ENCODE results near the gene KRTAP27-1. TPM values are rescaled to one million over a fixed set of nuclear protein-coding genes. Genes with fewer than 3 reads are reported as not detected.

Gene KRTAP27-1
- total and polyA plus RNA-seq, 2 of the 8 experiments (the other 6 are each of a cell fraction or from before 2014, with no cell fraction given), result not detected

GRCh38 chr21:30320215-30320614 lies 17.3 kb downstream of the KRTAP27-1 start, which contains the start of gene KRTAP26-1 (continued):
- TF ChIP-seq, protein P1, sequence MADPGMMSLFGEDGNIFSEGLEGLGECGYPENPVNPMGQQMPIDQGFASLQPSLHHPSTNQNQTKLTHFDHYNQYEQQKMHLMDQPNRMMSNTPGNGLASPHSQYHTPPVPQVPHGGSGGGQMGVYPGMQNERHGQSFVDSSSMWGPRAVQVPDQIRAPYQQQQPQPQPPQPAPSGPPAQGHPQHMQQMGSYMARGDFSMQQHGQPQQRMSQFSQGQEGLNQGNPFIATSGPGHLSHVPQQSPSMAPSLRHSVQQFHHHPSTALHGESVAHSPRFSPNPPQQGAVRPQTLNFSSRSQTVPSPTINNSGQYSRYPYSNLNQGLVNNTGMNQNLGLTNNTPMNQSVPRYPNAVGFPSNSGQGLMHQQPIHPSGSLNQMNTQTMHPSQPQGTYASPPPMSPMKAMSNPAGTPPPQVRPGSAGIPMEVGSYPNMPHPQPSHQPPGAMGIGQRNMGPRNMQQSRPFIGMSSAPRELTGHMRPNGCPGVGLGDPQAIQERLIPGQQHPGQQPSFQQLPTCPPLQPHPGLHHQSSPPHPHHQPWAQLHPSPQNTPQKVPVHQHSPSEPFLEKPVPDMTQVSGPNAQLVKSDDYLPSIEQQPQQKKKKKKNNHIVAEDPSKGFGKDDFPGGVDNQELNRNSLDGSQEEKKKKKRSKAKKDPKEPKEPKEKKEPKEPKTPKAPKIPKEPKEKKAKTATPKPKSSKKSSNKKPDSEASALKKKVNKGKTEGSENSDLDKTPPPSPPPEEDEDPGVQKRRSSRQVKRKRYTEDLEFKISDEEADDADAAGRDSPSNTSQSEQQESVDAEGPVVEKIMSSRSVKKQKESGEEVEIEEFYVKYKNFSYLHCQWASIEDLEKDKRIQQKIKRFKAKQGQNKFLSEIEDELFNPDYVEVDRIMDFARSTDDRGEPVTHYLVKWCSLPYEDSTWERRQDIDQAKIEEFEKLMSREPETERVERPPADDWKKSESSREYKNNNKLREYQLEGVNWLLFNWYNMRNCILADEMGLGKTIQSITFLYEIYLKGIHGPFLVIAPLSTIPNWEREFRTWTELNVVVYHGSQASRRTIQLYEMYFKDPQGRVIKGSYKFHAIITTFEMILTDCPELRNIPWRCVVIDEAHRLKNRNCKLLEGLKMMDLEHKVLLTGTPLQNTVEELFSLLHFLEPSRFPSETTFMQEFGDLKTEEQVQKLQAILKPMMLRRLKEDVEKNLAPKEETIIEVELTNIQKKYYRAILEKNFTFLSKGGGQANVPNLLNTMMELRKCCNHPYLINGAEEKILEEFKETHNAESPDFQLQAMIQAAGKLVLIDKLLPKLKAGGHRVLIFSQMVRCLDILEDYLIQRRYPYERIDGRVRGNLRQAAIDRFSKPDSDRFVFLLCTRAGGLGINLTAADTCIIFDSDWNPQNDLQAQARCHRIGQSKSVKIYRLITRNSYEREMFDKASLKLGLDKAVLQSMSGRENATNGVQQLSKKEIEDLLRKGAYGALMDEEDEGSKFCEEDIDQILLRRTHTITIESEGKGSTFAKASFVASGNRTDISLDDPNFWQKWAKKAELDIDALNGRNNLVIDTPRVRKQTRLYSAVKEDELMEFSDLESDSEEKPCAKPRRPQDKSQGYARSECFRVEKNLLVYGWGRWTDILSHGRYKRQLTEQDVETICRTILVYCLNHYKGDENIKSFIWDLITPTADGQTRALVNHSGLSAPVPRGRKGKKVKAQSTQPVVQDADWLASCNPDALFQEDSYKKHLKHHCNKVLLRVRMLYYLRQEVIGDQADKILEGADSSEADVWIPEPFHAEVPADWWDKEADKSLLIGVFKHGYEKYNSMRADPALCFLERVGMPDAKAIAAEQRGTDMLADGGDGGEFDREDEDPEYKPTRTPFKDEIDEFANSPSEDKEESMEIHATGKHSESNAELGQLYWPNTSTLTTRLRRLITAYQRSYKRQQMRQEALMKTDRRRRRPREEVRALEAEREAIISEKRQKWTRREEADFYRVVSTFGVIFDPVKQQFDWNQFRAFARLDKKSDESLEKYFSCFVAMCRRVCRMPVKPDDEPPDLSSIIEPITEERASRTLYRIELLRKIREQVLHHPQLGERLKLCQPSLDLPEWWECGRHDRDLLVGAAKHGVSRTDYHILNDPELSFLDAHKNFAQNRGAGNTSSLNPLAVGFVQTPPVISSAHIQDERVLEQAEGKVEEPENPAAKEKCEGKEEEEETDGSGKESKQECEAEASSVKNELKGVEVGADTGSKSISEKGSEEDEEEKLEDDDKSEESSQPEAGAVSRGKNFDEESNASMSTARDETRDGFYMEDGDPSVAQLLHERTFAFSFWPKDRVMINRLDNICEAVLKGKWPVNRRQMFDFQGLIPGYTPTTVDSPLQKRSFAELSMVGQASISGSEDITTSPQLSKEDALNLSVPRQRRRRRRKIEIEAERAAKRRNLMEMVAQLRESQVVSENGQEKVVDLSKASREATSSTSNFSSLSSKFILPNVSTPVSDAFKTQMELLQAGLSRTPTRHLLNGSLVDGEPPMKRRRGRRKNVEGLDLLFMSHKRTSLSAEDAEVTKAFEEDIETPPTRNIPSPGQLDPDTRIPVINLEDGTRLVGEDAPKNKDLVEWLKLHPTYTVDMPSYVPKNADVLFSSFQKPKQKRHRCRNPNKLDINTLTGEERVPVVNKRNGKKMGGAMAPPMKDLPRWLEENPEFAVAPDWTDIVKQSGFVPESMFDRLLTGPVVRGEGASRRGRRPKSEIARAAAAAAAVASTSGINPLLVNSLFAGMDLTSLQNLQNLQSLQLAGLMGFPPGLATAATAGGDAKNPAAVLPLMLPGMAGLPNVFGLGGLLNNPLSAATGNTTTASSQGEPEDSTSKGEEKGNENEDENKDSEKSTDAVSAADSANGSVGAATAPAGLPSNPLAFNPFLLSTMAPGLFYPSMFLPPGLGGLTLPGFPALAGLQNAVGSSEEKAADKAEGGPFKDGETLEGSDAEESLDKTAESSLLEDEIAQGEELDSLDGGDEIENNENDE (IDR thresholded peaks at IDR 0.05; ENCODE audit: insufficient replicate concordance, low read length), result no peak
- no peak for TF ChIP-seq NANOG (IDR thresholded peaks at IDR 0.05; ENCODE audit: insufficient read depth, low read depth, low read length, poor library complexity, severe bottlenecking)
- TF ChIP-seq POU5F1 (IDR thresholded peaks at IDR 0.05; ENCODE audit: low read depth, low read length), result no peak
- no peak for TF ChIP-seq FOSL1 (IDR thresholded peaks at IDR 0.05; ENCODE audit: insufficient read depth, low read depth, low read length)
- no peak for TF ChIP-seq POLR2AphosphoS5 (IDR thresholded peaks at IDR 0.05; ENCODE audit: low read depth, low read length)
- TF ChIP-seq TAF7 (optimal IDR thresholded peaks at IDR 0.05; ENCODE audit: borderline replicate concordance, low read depth, low read length), result no peak
- TF ChIP-seq POLR2A (IDR thresholded peaks at IDR 0.05; ENCODE audit: control extremely low read depth in 1 of 2, low read depth in 2 of 2, low read length in 2 of 2), result no peak
- no peak for TF ChIP-seq SAP30 (IDR thresholded peaks at IDR 0.05; ENCODE audit: insufficient read depth, insufficient replicate concordance, low read length)
- TF ChIP-seq SRF (IDR thresholded peaks at IDR 0.05; ENCODE audit: low read depth, low read length), result no peak
- no peak for TF ChIP-seq CHD1 (IDR thresholded peaks at IDR 0.05; ENCODE audit: low read depth, low read length)

Measured in H1 (cell line).